GM23338 (cell line): ENCODE measurements around the gene POM121L2.

ENCODE experiments used
- CREB1 ChIP-seq: fragments of 250-450 bp; sonication (Bioruptor Pico); IDR thresholded peaks from 2 replicates; pipeline ENCODE4 v1.5.0; 2020; ENCODE audit warnings: low read depth, mild to moderate bottlenecking, moderate library complexity
- EZH2 ChIP-seq: fragments of 200-600 bp; sonication (generic); IDR thresholded peaks from one replicate; pipeline ENCODE4 v1.8.0; 2017; ENCODE audit warnings: antibody characterized with exemption, mild to moderate bottlenecking, low read depth; ENCODE audit not compliant: unreplicated experiment
- EZH2phosphoT487 ChIP-seq: fragments of 200-600 bp; sonication (generic); IDR thresholded peaks from one replicate; pipeline ENCODE4 v1.8.1; 2018; ENCODE audit warnings: antibody characterized with exemption; ENCODE audit not compliant: unreplicated experiment
- JUNB ChIP-seq: IDR thresholded peaks from one replicate; pipeline ENCODE4 v1.6.1; 2016; ENCODE audit warnings: antibody characterized with exemption; ENCODE audit not compliant: unreplicated experiment
- NANOG ChIP-seq: IDR thresholded peaks from 2 replicates; pipeline ENCODE4 v1.6.1; 2016; ENCODE audit warnings: antibody characterized with exemption, borderline replicate concordance
- POLR2AphosphoS5 ChIP-seq: IDR thresholded peaks from 2 replicates; pipeline ENCODE4 v1.6.1; 2016; ENCODE audit warnings: antibody characterized with exemption, low read depth
- STAT1 ChIP-seq: IDR thresholded peaks from one replicate; pipeline ENCODE4 v1.6.1; 2016; ENCODE audit warnings: antibody characterized with exemption; ENCODE audit not compliant: unreplicated experiment
- ZNF331 ChIP-seq: fragments of 250-450 bp; sonication (Bioruptor Pico); IDR thresholded peaks from 2 replicates; pipeline ENCODE4 v1.5.0; 2020; ENCODE audit warnings: low read depth, mild to moderate bottlenecking, moderate library complexity
- TF ChIP-seq, protein P1 (sequence below), 2 experiments: fragments of 200-600 bp in 1 of 2; sonication (generic) in 1 of 2; conservative IDR thresholded peaks; 2 replicates each; pipeline versions ENCODE4 v1.5.1 to v1.6.1; 2016 to 2017; ENCODE audit warnings: antibody characterized with exemption in 2 of 2, low read depth in 2 of 2, mild to moderate bottlenecking in 2 of 2, moderate library complexity in 1 of 2
- TF ChIP-seq, protein P2 (sequence below): IDR thresholded peaks from one replicate; pipeline ENCODE4 v1.6.1; 2018; ENCODE audit warnings: antibody characterized with exemption; ENCODE audit not compliant: unreplicated experiment
- TF ChIP-seq, protein P3 (sequence below): IDR thresholded peaks from 2 replicates; pipeline ENCODE4 v1.6.1; 2016; ENCODE audit warnings: antibody characterized with exemption

DNA sequence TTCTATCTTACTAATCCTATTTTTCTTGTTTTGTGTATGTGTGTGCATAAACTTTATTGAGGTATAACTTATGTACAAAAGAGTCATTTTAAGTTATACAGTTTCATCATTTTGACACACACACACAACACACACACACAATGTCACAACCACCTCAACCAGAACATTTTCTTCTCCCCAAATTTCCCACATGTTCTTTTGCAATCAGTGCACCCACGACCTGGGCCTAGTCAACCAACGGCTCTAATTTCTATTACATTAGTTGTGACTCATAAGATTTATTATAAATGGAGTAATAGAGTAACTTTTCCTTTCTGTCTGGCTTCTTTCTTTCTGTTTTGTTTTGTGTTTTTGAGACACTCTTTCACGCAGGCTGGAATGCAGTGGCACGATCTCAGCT, 9.8 kb upstream of the POM121L2 start:
- no peak for TF ChIP-seq POLR2AphosphoS5
- TF ChIP-seq, protein P1, sequence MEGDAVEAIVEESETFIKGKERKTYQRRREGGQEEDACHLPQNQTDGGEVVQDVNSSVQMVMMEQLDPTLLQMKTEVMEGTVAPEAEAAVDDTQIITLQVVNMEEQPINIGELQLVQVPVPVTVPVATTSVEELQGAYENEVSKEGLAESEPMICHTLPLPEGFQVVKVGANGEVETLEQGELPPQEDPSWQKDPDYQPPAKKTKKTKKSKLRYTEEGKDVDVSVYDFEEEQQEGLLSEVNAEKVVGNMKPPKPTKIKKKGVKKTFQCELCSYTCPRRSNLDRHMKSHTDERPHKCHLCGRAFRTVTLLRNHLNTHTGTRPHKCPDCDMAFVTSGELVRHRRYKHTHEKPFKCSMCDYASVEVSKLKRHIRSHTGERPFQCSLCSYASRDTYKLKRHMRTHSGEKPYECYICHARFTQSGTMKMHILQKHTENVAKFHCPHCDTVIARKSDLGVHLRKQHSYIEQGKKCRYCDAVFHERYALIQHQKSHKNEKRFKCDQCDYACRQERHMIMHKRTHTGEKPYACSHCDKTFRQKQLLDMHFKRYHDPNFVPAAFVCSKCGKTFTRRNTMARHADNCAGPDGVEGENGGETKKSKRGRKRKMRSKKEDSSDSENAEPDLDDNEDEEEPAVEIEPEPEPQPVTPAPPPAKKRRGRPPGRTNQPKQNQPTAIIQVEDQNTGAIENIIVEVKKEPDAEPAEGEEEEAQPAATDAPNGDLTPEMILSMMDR (conservative IDR thresholded peaks at IDR 0.05; ENCODE audit: low read depth in 2 of 2), result no peak
- TF ChIP-seq, protein P2, sequence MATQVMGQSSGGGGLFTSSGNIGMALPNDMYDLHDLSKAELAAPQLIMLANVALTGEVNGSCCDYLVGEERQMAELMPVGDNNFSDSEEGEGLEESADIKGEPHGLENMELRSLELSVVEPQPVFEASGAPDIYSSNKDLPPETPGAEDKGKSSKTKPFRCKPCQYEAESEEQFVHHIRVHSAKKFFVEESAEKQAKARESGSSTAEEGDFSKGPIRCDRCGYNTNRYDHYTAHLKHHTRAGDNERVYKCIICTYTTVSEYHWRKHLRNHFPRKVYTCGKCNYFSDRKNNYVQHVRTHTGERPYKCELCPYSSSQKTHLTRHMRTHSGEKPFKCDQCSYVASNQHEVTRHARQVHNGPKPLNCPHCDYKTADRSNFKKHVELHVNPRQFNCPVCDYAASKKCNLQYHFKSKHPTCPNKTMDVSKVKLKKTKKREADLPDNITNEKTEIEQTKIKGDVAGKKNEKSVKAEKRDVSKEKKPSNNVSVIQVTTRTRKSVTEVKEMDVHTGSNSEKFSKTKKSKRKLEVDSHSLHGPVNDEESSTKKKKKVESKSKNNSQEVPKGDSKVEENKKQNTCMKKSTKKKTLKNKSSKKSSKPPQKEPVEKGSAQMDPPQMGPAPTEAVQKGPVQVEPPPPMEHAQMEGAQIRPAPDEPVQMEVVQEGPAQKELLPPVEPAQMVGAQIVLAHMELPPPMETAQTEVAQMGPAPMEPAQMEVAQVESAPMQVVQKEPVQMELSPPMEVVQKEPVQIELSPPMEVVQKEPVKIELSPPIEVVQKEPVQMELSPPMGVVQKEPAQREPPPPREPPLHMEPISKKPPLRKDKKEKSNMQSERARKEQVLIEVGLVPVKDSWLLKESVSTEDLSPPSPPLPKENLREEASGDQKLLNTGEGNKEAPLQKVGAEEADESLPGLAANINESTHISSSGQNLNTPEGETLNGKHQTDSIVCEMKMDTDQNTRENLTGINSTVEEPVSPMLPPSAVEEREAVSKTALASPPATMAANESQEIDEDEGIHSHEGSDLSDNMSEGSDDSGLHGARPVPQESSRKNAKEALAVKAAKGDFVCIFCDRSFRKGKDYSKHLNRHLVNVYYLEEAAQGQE, result no peak
- no peak for TF ChIP-seq EZH2
- no peak for TF ChIP-seq EZH2phosphoT487
- no peak for TF ChIP-seq CREB1 (CRISPR knock-in tag)
- no peak for TF ChIP-seq JUNB
- TF ChIP-seq, protein P3, sequence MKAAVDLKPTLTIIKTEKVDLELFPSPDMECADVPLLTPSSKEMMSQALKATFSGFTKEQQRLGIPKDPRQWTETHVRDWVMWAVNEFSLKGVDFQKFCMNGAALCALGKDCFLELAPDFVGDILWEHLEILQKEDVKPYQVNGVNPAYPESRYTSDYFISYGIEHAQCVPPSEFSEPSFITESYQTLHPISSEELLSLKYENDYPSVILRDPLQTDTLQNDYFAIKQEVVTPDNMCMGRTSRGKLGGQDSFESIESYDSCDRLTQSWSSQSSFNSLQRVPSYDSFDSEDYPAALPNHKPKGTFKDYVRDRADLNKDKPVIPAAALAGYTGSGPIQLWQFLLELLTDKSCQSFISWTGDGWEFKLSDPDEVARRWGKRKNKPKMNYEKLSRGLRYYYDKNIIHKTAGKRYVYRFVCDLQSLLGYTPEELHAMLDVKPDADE, result no peak
- TF ChIP-seq NANOG, result no peak
- TF ChIP-seq STAT1, result no peak
- TF ChIP-seq ZNF331 (CRISPR knock-in tag), result no peak
